Progenitor cell of endocrine pancreas (in vitro differentiated cells): ENCODE measurements around the gene UROC1. TPM values are rescaled to one million over a fixed set of nuclear protein-coding genes. Genes with fewer than 3 reads are reported as not detected.

Experiments
- DNase-seq: peaks from one replicate; pipeline ENCODE4 v3.0.0; 2021; ENCODE audit warnings: low spot score; ENCODE audit not compliant: unreplicated experiment
- H3K27ac Mint-ChIP-seq: 2 replicates; pipeline ENCODE4 v1.8.0; 2021; ENCODE audit warnings: mild to moderate bottlenecking, moderate library complexity, mixed read lengths
- H3K27me3 Mint-ChIP-seq: 2 replicates; pipeline ENCODE4 v1.8.0; 2021; ENCODE audit warnings: mixed read lengths
- H3K36me3 Mint-ChIP-seq: 2 replicates; pipeline ENCODE4 v1.8.0; 2022; ENCODE audit warnings: mixed read lengths; ENCODE audit not compliant: insufficient read depth
- H3K4me1 Mint-ChIP-seq: 2 replicates; pipeline ENCODE4 v1.8.0; 2021; ENCODE audit warnings: low read depth, mixed read lengths
- H3K4me3 Mint-ChIP-seq: 2 replicates; pipeline ENCODE4 v1.8.0; 2021; ENCODE audit warnings: low read depth, mild to moderate bottlenecking, moderate library complexity, mixed read lengths
- H3K9me3 Mint-ChIP-seq: 2 replicates; pipeline ENCODE4 v1.8.0; 2021; ENCODE audit warnings: low read depth, mixed read lengths
- CTCF ChIP-seq: fragments of 200-600 bp; sonication (generic); IDR thresholded peaks from one replicate; pipeline ENCODE4 v1.5.0; 2021; ENCODE audit warnings: antibody characterized with exemption, mild to moderate bottlenecking; ENCODE audit not compliant: unreplicated experiment
- total RNA-seq: library from RNA; stranded (reverse); gene quantifications from 2 replicates; pipeline ENCODE4 v1.2.1, GENCODE V29; 2021

The UROC1 gene
- total RNA-seq, 1 donor from 2014 or later, result not detected

GRCh38 chr3:126515066-126515706 lies 2.4 kb downstream of the UROC1 start:
- no peaks in the 10 kb centered on the region for H3K4me1 Mint-ChIP-seq
- no peak overlapping the region for H3K27ac Mint-ChIP-seq

DNA sequence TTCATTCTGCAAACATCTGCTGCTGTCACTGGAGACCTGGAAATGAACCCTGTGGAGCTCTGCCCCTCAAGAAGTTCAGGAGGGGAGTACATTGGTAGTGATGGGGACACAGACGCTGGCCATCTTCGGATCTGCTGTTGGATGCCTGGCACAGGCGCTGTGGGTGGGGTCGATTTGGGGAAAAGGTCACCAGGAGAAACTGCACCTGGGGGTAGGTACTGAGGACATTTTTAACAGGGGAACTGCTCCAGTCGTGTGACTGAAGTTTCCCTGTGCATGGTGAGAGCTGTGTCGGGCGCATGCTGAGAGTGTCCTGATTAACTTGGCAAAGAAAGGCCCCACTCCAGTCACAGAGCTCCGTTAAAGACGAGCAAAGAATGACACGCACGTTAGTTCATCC lies 3.4 kb downstream of the UROC1 start:
- Mint-ChIP-seq H3K27me3 (peaks cover 11% of the 10 kb centered on the region), H3K4me1 (no peaks in the 10 kb centered on the region), H3K36me3 (no peaks in the 10 kb centered on the region), H3K9me3 (no peaks in the 10 kb centered on the region), H3K4me3 (no peak overlapping the region), H3K27ac (no peak overlapping the region)
- no peak for TF ChIP-seq CTCF
- no peak for DNase-seq

More at GRCh38 chr3:126515066-126515706, 2.4 kb downstream of the UROC1 start:
- no peak for TF ChIP-seq CTCF
- H3K27me3 Mint-ChIP-seq, result peaks cover 11% of the 10 kb centered on the region
- no peak overlapping the region for H3K4me3 Mint-ChIP-seq
- DNase-seq, result no peak
- no peaks in the 10 kb centered on the region for H3K36me3 Mint-ChIP-seq
- H3K9me3 Mint-ChIP-seq, result no peaks in the 10 kb centered on the region

GRCh38 chr3:126512916-126513650 lies 4.5 kb downstream of the UROC1 start:
- H3K36me3 Mint-ChIP-seq, result no peaks in the 10 kb centered on the region
- TF ChIP-seq CTCF, result no peak
- H3K4me3 Mint-ChIP-seq, result no peak overlapping the region
- H3K27ac Mint-ChIP-seq, result no peak overlapping the region
- H3K9me3 Mint-ChIP-seq, result no peaks in the 10 kb centered on the region
- DNase-seq, result no peak
- peaks cover 11% of the 10 kb centered on the region for H3K27me3 Mint-ChIP-seq
- H3K4me1 Mint-ChIP-seq, result no peaks in the 10 kb centered on the region

GRCh38 chr3:126512026-126512425 lies 5.5 kb downstream of the UROC1 start:
- Mint-ChIP-seq H3K9me3 (no peaks in the 10 kb centered on the region), H3K36me3 (no peaks in the 10 kb centered on the region)
- no peak for TF ChIP-seq CTCF

DNA sequence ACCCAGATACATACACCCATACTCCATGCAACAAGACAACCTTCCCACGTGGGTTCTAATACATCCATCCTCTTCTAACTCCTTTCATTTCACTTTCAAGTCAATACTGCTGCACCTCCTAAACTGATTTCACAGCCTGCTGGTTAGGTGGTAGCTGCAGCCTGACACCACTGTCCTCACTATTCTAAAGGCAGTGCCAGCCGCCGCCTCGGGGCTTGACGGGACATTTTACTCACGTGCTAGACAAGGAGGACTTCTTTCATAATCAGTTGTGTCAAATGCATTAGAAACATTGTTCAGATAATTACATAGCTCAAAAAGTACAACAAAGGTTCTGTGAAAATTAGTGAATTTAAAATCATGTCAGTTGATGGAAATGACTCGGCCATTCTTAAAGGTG lies 6.3 kb downstream of the UROC1 start:
- TF ChIP-seq CTCF, result no peak
- DNase-seq, result no peak
- Mint-ChIP-seq H3K36me3 (no peaks in the 10 kb centered on the region), H3K4me1 (no peaks in the 10 kb centered on the region), H3K27me3 (peaks cover 11% of the 10 kb centered on the region), H3K9me3 (no peaks in the 10 kb centered on the region), H3K4me3 (no peak overlapping the region), H3K27ac (no peak overlapping the region)

More at GRCh38 chr3:126512026-126512425, 5.5 kb downstream of the UROC1 start:
- no peaks in the 10 kb centered on the region for H3K4me1 Mint-ChIP-seq
- peaks cover 11% of the 10 kb centered on the region for H3K27me3 Mint-ChIP-seq
- no peak overlapping the region for H3K4me3 Mint-ChIP-seq
- no peak for DNase-seq
- H3K27ac Mint-ChIP-seq, result no peak overlapping the region
